Gastroesophageal sphincter (tissue), 3 donors: Measurements from ENCODE around the gene DUSP18.

Experiments used
- CTCF ChIP-seq, 4 experiments: fragments of 200-600 bp in 2 of 4; fragments of 450-650 bp in 2 of 4; sonication (generic) in 1 of 4; IDR thresholded peaks; one replicate each; pipeline ENCODE4 v1.5.1; 2017 to 2019; ENCODE audit warnings: antibody characterized with exemption in 4 of 4, mild to moderate bottlenecking in 2 of 4, moderate library complexity in 2 of 4
- EP300 ChIP-seq: sonication (generic); formaldehyde crosslinking; IDR thresholded peaks from one replicate; pipeline ENCODE4 v1.6.1; 2017; ENCODE audit warnings: antibody characterized with exemption, mild to moderate bottlenecking
- POLR2AphosphoS5 ChIP-seq: sonication (generic); formaldehyde crosslinking; IDR thresholded peaks from one replicate; pipeline ENCODE4 v1.6.1; 2017; ENCODE audit warnings: antibody characterized with exemption

- TF ChIP-seq EP300 = no peak
- TF ChIP-seq CTCF (IDR thresholded peaks at IDR 0.05) = no peak
- TF ChIP-seq POLR2AphosphoS5 = no peak
Measured at GRCh38 chr22:30697975-30698374, 30.3 kb upstream of the DUSP18 start.
